K562 (cell line): ENCODE measurements around the gene PLA2G4A. TPM values are rescaled to one million over a fixed set of nuclear protein-coding genes. Genes with fewer than 3 reads are reported as not detected.

ENCODE experiments used
- ATAC-seq: fragments of 200-7000 bp; cut with Tn5 transposase; 3 replicates; pipeline ENCODE4 v1.9.1; 2020; ENCODE audit warnings: moderate library complexity
- BruUV-seq: library from RNA; stranded (reverse); fragments of 400-500 nt; replicated peaks from 2 replicates; lab custom pipeline; 2021; lab: Mats Ljungman, UMichigan
- CTCF ChIA-PET: fragments of 300-600 bp; formaldehyde crosslinking; extraction: SDS; loops from one replicate; lab custom pipeline; 2021; ENCODE audit warnings: low intra/inter-chr PET ratio; lab: Yijun Ruan, JAX
- POLR2A ChIA-PET: fragments of 300-600, 350-650 bp; sonication (Branson Sonifier 250); formaldehyde crosslinking; extraction: SDS; loops from one replicate; lab custom pipeline; 2021; ENCODE audit warnings: antibody characterized with exemption, inconsistent platforms; lab: Yijun Ruan, JAX
- DNase-seq, 4 experiments: peaks; one replicate each; pipeline versions ENCODE4 v3.0.0 to v3.0.0-alpha.2; 2011 to 2018; ENCODE audit warnings: low spot score in 3 of 4, mixed read lengths in 3 of 4; ENCODE audit errors: extremely low read depth in 1 of 4
- FAIRE-seq: peaks from 2 replicates; lab custom pipeline; 2011; peaks lifted over from hg19 to GRCh38; lab: Jason Lieb, UNC
- H2AFZ ChIP-seq: 2 replicates; pipeline ENCODE4 v1.6.0; 2011; ENCODE audit warnings: low read depth, low read length, control low read depth, inconsistent platforms
- H3K27ac ChIP-seq: fragments of 200-600 bp; 3 replicates; pipeline ENCODE4 v1.8.0; 2011; ENCODE audit warnings: low read depth, mild to moderate bottlenecking, control low read depth, inconsistent platforms, low read length, moderate library complexity, mixed read lengths; ENCODE audit errors: extremely low read depth
- H3K27me3 ChIP-seq, 2 experiments: fragments of 300-600 bp in 1 of 2; 2 replicates in 1 of 2; 3 replicates in 1 of 2; pipeline versions ENCODE4 v1.6.0 to v1.8.0; 2011; ENCODE audit warnings: inconsistent platforms in 2 of 2, low read length in 2 of 2, mild to moderate bottlenecking in 1 of 2, mixed read lengths in 1 of 2, moderate library complexity in 1 of 2; ENCODE audit not compliant: control insufficient read depth in 2 of 2, insufficient read depth in 2 of 2
- H3K36me3 ChIP-seq: fragments of 300-600 bp; 3 replicates; pipeline ENCODE4 v1.8.0; 2011; ENCODE audit warnings: mild to moderate bottlenecking, low read length, inconsistent platforms; ENCODE audit not compliant: control insufficient read depth, insufficient read depth
- H3K4me1 ChIP-seq, 2 experiments: fragments of 200-600 bp in 1 of 2; replicated peaks in 1 of 2; 2 replicates in 1 of 2; 3 replicates in 1 of 2; pipeline versions ENCODE4 v1.5.1 to v1.8.0; 2011; ENCODE audit warnings: inconsistent platforms in 2 of 2, low read length in 2 of 2, mild to moderate bottlenecking in 1 of 2, mixed read lengths in 1 of 2, moderate library complexity in 1 of 2; ENCODE audit not compliant: control insufficient read depth in 2 of 2, insufficient read depth in 2 of 2
- H3K4me2 ChIP-seq: 2 replicates; pipeline ENCODE4 v1.6.1; 2011; ENCODE audit warnings: low read length, control low read depth, inconsistent platforms, mixed read lengths; ENCODE audit not compliant: insufficient read depth
- H3K4me3 ChIP-seq: fragments of 200-600 bp; sonication (generic), shearing (Covaris generic); 2 replicates; pipeline ENCODE4 v1.5.1; 2016; ENCODE audit warnings: control low read depth, inconsistent platforms
- H3K79me2 ChIP-seq: fragments of 200-600 bp; 3 replicates; pipeline ENCODE4 v1.8.0; 2011; ENCODE audit warnings: low read length, inconsistent platforms; ENCODE audit not compliant: control insufficient read depth, insufficient read depth
- H3K9ac ChIP-seq, 2 experiments: 2 replicates each; pipeline versions ENCODE4 v1.6.0 to v1.6.1; 2011; ENCODE audit warnings: low read depth in 2 of 2, low read length in 2 of 2, control low read depth in 1 of 2, inconsistent platforms in 1 of 2, mild to moderate bottlenecking in 1 of 2, mixed read lengths in 1 of 2; ENCODE audit not compliant: insufficient read depth in 1 of 2
- H3K9me1 ChIP-seq: one replicate; pipeline ENCODE4 v1.6.0; 2011; ENCODE audit warnings: inconsistent platforms, mild to moderate bottlenecking, low read length, moderate library complexity; ENCODE audit not compliant: control insufficient read depth, insufficient read depth
- H3K9me3 ChIP-seq: replicated peaks from 2 replicates; pipeline ENCODE4 v1.5.1; 2011; ENCODE audit warnings: low read depth, low read length, inconsistent platforms; ENCODE audit not compliant: control insufficient read depth, insufficient read depth
- H4K20me1 ChIP-seq: replicated peaks from 2 replicates; pipeline ENCODE4 v1.6.1; 2011; ENCODE audit warnings: low read length, inconsistent platforms, mixed read lengths; ENCODE audit not compliant: control insufficient read depth, insufficient read depth
- CGGBP1 ChIP-seq: fragments of 250-450 bp; sonication (Bioruptor Pico); IDR thresholded peaks from 2 replicates; pipeline ENCODE4 v1.9.0; 2021; ENCODE audit warnings: mild to moderate bottlenecking
- CTCFL ChIP-seq: IDR thresholded peaks from 2 replicates; pipeline ENCODE4 v1.6.1; 2011; ENCODE audit warnings: borderline replicate concordance, low read depth, mild to moderate bottlenecking, moderate library complexity, low read length; ENCODE audit not compliant: insufficient read depth, poor library complexity, severe bottlenecking
- E4F1 ChIP-seq: fragments of 250-450 bp; sonication (Bioruptor Pico); IDR thresholded peaks from 2 replicates; pipeline ENCODE4 v1.5.0; 2021; ENCODE audit warnings: mild to moderate bottlenecking, borderline replicate concordance
- EP400 ChIP-seq: fragments of 450-650 bp; IDR thresholded peaks from 2 replicates; pipeline ENCODE4 v1.6.1; 2017; ENCODE audit warnings: antibody characterized with exemption, mild to moderate bottlenecking, moderate library complexity
- MEF2A ChIP-seq: IDR thresholded peaks from 2 replicates; pipeline ENCODE4 v1.6.1; 2011; ENCODE audit warnings: low read depth, mild to moderate bottlenecking, low read length, moderate library complexity; ENCODE audit not compliant: control insufficient read depth
- NFATC3 ChIP-seq: fragments of 450-650 bp; IDR thresholded peaks from 2 replicates; pipeline ENCODE4 v1.6.1; 2017; ENCODE audit warnings: mild to moderate bottlenecking
- SAFB2 ChIP-seq: fragments of 200-400 bp; formaldehyde crosslinking; IDR thresholded peaks from 2 replicates; pipeline ENCODE4 v1.6.1; 2018; ENCODE audit warnings: borderline replicate concordance, low read length, low read depth, moderate library complexity; ENCODE audit not compliant: severe bottlenecking
- SIRT6 ChIP-seq: IDR thresholded peaks from one replicate; pipeline ENCODE4 v1.6.1; 2012; ENCODE audit warnings: low read depth, mild to moderate bottlenecking, control low read depth, inconsistent platforms, low read length, moderate library complexity
- SREBF2 ChIP-seq: sonication (generic); formaldehyde crosslinking; IDR thresholded peaks from 2 replicates; pipeline ENCODE4 v1.4.0; 2020; ENCODE audit warnings: mild to moderate bottlenecking, missing genetic modification reagents
- SRSF9 ChIP-seq: fragments of 200-400 bp; formaldehyde crosslinking; IDR thresholded peaks from 2 replicates; pipeline ENCODE4 v1.6.1; 2017; ENCODE audit warnings: low read depth, low read length, borderline replicate concordance
- STAG1 ChIP-seq: sonication (generic); formaldehyde crosslinking; IDR thresholded peaks from 2 replicates; pipeline ENCODE4 v1.5.0; 2020; ENCODE audit warnings: missing genetic modification reagents, borderline replicate concordance
- YBX1 ChIP-seq: fragments of 450-650 bp; IDR thresholded peaks from 2 replicates; pipeline ENCODE4 v1.7.1; 2016; ENCODE audit warnings: mild to moderate bottlenecking
- WGBS: fragments of 100-300 bp; shearing (Covaris generic); methylation state at CpG from one replicate; pipeline ENCODE4 v1.1.6; 2016; ENCODE audit warnings: low coverage, mixed read lengths; ENCODE audit not compliant: insufficient coverage; ENCODE audit errors: missing lambda C conversion rate; 5-methylcytosine and 5-hydroxymethylcytosine counted together
- in situ Hi-C: fragments of 300-500 bp; cut with MboI; formaldehyde crosslinking; loops from 4 replicates; pipeline ENCODE4 v1.15.0; 2018; ENCODE audit warnings: inconsistent platforms, mixed read lengths
- intact Hi-C: fragments of 100-400 bp; cut with micrococcal nuclease; formaldehyde crosslinking; loops from 2 replicates; pipeline ENCODE4 v1.14.2; 2022
- polyA plus RNA-seq, 8 experiments: library from polyadenylated mRNA; depleted of rRNA in 4 of 8; stranded (reverse) in 5 of 8; unstranded in 3 of 8; fragments of >200 nt; fragmentation: Nextera tagmentation in 2 of 8; fragmentation: Illumina TruSeq in 1 of 8; extraction: Ambion mirVana in 2 of 8; extraction: Trizol in 1 of 8; gene quantifications; 2 replicates each; pipeline versions ENCODE4 v1.2.1 to v1.2.3, GENCODE V29; 2011 to 2014; ENCODE audit warnings: inconsistent platforms in 1 of 8, missing spikeins in 1 of 8
- total RNA-seq, 7 experiments: library from RNA; depleted of rRNA in 6 of 7; stranded (reverse); fragments of >200 nt in 6 of 7; fragmentation: Illumina TruSeq in 2 of 7; extraction: Trizol in 2 of 7; gene quantifications; 2 replicates each; pipeline versions ENCODE4 v1.2.1 to v1.2.3, GENCODE V29; 2011 to 2021; ENCODE audit warnings: low replicate concordance in 1 of 7
- TF ChIP-seq, protein P1 (sequence below): fragments of 450-650 bp; IDR thresholded peaks from 2 replicates; pipeline ENCODE4 v1.6.1; 2017; ENCODE audit warnings: mild to moderate bottlenecking, moderate library complexity
- TF ChIP-seq, protein P2 (sequence below), 2 experiments: IDR thresholded peaks; 2 replicates each; pipeline ENCODE4 v1.6.1; 2012; ENCODE audit warnings: improper control_type of control experiment in 2 of 2, low read depth in 2 of 2, low read length in 2 of 2, borderline replicate concordance in 1 of 2

The PLA2G4A gene
- total and polyA plus RNA-seq, 9 of the 15 experiments (the other 6 are each of a cell fraction or from before 2014, with no cell fraction given), result 0.04 to 0.71 (median 0.22) TPM; not detected in 4

GRCh38 chr1:186982116-186982515 lies 153.4 kb downstream of the PLA2G4A start:
- H3K79me2 ChIP-seq, result no peaks in the 10 kb centered on the region
- no peak overlapping the region for H2AFZ ChIP-seq
- intact Hi-C loops, result no loop called here
- FAIRE-seq (no peak), DNase-seq (no peak), ATAC-seq (no peak)
- 0 out of 2 replicates have a peak, but pooled peaks cover 2% of the 10 kb centered on the region for H3K9me3 ChIP-seq
- 18% methylated on average over 3 of the region's 3 CpGs for WGBS
- H3K9ac ChIP-seq, result no peak overlapping the region
- H3K4me2 ChIP-seq, result no peak overlapping the region
- no peak overlapping the region for H3K4me3 ChIP-seq
- no peaks in the 10 kb centered on the region for H4K20me1 ChIP-seq
- H3K9me1 ChIP-seq, result no peaks in the 10 kb centered on the region
- ChIA-PET POLR2A (no interaction called here), CTCF (no interaction called here)
- no peaks in the 10 kb centered on the region for H3K4me1 ChIP-seq
- H3K36me3 ChIP-seq, result no peaks in the 10 kb centered on the region
- no TSS peak for BruUV-seq
- in situ Hi-C loops, result loop anchor here (10.0 kb wide), 1 partner anchor 497 kb away; no protein-coding TSS in a partner anchor
- no peaks in the 10 kb centered on the region for H3K27me3 ChIP-seq
- H3K27ac ChIP-seq, result no peak overlapping the region
- no peak for TF ChIP-seq STAG1 (CRISPR knock-in tag)
- TF ChIP-seq, protein P1, sequence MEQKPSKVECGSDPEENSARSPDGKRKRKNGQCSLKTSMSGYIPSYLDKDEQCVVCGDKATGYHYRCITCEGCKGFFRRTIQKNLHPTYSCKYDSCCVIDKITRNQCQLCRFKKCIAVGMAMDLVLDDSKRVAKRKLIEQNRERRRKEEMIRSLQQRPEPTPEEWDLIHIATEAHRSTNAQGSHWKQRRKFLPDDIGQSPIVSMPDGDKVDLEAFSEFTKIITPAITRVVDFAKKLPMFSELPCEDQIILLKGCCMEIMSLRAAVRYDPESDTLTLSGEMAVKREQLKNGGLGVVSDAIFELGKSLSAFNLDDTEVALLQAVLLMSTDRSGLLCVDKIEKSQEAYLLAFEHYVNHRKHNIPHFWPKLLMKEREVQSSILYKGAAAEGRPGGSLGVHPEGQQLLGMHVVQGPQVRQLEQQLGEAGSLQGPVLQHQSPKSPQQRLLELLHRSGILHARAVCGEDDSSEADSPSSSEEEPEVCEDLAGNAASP, result no peak
- TF ChIP-seq EP400, result no peak
- no peak for TF ChIP-seq CGGBP1 (CRISPR knock-in tag)
- TF ChIP-seq SREBF2 (CRISPR knock-in tag), result no peak
- no peak for TF ChIP-seq SIRT6
- TF ChIP-seq, protein P2, sequence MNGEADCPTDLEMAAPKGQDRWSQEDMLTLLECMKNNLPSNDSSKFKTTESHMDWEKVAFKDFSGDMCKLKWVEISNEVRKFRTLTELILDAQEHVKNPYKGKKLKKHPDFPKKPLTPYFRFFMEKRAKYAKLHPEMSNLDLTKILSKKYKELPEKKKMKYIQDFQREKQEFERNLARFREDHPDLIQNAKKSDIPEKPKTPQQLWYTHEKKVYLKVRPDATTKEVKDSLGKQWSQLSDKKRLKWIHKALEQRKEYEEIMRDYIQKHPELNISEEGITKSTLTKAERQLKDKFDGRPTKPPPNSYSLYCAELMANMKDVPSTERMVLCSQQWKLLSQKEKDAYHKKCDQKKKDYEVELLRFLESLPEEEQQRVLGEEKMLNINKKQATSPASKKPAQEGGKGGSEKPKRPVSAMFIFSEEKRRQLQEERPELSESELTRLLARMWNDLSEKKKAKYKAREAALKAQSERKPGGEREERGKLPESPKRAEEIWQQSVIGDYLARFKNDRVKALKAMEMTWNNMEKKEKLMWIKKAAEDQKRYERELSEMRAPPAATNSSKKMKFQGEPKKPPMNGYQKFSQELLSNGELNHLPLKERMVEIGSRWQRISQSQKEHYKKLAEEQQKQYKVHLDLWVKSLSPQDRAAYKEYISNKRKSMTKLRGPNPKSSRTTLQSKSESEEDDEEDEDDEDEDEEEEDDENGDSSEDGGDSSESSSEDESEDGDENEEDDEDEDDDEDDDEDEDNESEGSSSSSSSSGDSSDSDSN (IDR thresholded peaks at IDR 0.05; ENCODE audit: borderline replicate concordance in 1 of 2, low read depth in 2 of 2, low read length in 2 of 2), result no peak
- TF ChIP-seq E4F1 (CRISPR knock-in tag), result no peak
- no peak for TF ChIP-seq CTCFL
- no peak for TF ChIP-seq YBX1
- TF ChIP-seq SAFB2, result no peak
- no peak for TF ChIP-seq MEF2A
- TF ChIP-seq NFATC3, result no peak
- no peak for TF ChIP-seq SRSF9
